Aorta (tissue), 4 donors: ENCODE results near the gene ALOX12B. TPM values are rescaled to one million over a fixed set of nuclear protein-coding genes. Genes with fewer than 3 reads are reported as not detected.

Experiments
- microRNA-seq, 2 donors: library from miRNA; unstranded; fragments of <30 nt; microRNA quantifications; one replicate each; pipeline ENCODE4 v1.2.0, GENCODE V29; 2020
- polyA plus RNA-seq, 2 donors: library from polyadenylated mRNA; stranded (reverse); fragments of 200-250 nt; gene quantifications; one replicate each; pipeline ENCODE4 v1.2.3, GENCODE V29; 2013
- total RNA-seq, 2 donors: library from RNA; stranded (reverse); fragmentation: NEBNext Ultra II Directional; extraction: Animal tissue kit (Norgen Biotek cat#: 25700); gene quantifications; one replicate each; pipeline ENCODE4 v1.2.1, GENCODE V29; 2021
- donor health status: healthy with polysubstance abuse.
- donor health status: Bipolar disorder and iron deficiency.
- donor health status: DM: no; HTN: no; CAD: no.
- donor health status: DM: yes; HTN: yes; CAD: no.

Gene ALOX12B
- total and polyA plus RNA-seq, 4 donors, result 0.25 TPM; not detected in 3

Small RNA genes lying within 50 kb of the gene (microRNA-seq; reads per million reads assigned to microRNA genes)
- gene MIR4314, result 0 reads per million in 2 donors

Other genes with a start within 250 kb of the ALOX12B start
- 10 to 100 TPM; 16.0 to 28.6 TPM for gene TMEM88, start 232.7 kb downstream of the ALOX12B start, total RNA-seq
- gene TMEM88, start 232.7 kb downstream of the ALOX12B start, polyA plus RNA-seq, result 1 to 10 TPM in 1 of 2 donors, not detected in 1; 4.5 TPM
- gene NAA38, start 230.2 kb downstream of the ALOX12B start, total RNA-seq, result 10 to 100 TPM; 44.1 to 47.4 TPM
- gene NAA38, start 230.2 kb downstream of the ALOX12B start, polyA plus RNA-seq, result 100 to 1,000 TPM; 111 to 143 TPM
- 10 to 100 TPM; 10.5 to 12.5 TPM for gene CYB5D1, start 229.7 kb downstream of the ALOX12B start, total RNA-seq
- 1 to 10 TPM; 6.1 to 8.2 TPM for gene CYB5D1, start 229.7 kb downstream of the ALOX12B start, polyA plus RNA-seq
- gene CHD3, start 198.9 kb downstream of the ALOX12B start, total RNA-seq, result 100 to 1,000 TPM in 1 of 2 donors, 10 to 100 TPM in 1; 73.1 to 125 TPM
- gene CHD3, start 198.9 kb downstream of the ALOX12B start, polyA plus RNA-seq, result 100 to 1,000 TPM in 1 of 2 donors, 10 to 100 TPM in 1; 88.8 to 119 TPM
- gene RNF227, start 171.4 kb downstream of the ALOX12B start, total RNA-seq, result 1 to 10 TPM; 1.9 to 3.0 TPM
- gene RNF227, start 171.4 kb downstream of the ALOX12B start, polyA plus RNA-seq, result 1 to 10 TPM in 1 of 2 donors, under 1 TPM in 1; 0.50 to 1.9 TPM
- gene KCNAB3, start 157.9 kb downstream of the ALOX12B start, total RNA-seq, result 1 to 10 TPM in 1 of 2 donors, under 1 TPM in 1; 0.62 to 1.9 TPM
- gene KCNAB3, start 157.9 kb downstream of the ALOX12B start, polyA plus RNA-seq, result 1 to 10 TPM in 1 of 2 donors, under 1 TPM in 1; 0.38 to 1.2 TPM
- 100 to 1,000 TPM in 1 of 2 donors, 10 to 100 TPM in 1; 70.3 to 101 TPM for gene TRAPPC1, start 155.8 kb downstream of the ALOX12B start, total RNA-seq
- 100 to 1,000 TPM in 1 of 2 donors, 10 to 100 TPM in 1; 93.5 to 126 TPM for gene TRAPPC1, start 155.8 kb downstream of the ALOX12B start, polyA plus RNA-seq
- gene CNTROB, start 155.5 kb downstream of the ALOX12B start, total RNA-seq, result 10 to 100 TPM; 18.3 to 29.2 TPM
- gene CNTROB, start 155.5 kb downstream of the ALOX12B start, polyA plus RNA-seq, result 10 to 100 TPM in 1 of 2 donors, 1 to 10 TPM in 1; 6.0 to 39.1 TPM
- not detected for gene GUCY2D, start 85.1 kb downstream of the ALOX12B start, total RNA-seq
- not detected for gene GUCY2D, start 85.1 kb downstream of the ALOX12B start, polyA plus RNA-seq
- 1 to 10 TPM in 1 of 2 donors, under 1 TPM in 1; 0.15 to 1.0 TPM for gene ALOX15B, start 48.7 kb downstream of the ALOX12B start, total RNA-seq
- gene ALOX15B, start 48.7 kb downstream of the ALOX12B start, polyA plus RNA-seq, result 1 to 10 TPM in 1 of 2 donors, under 1 TPM in 1; 0.26 to 2.0 TPM
- gene ALOXE3, start 30.8 kb upstream of the ALOX12B start, total RNA-seq, result not detected
- not detected for gene ALOXE3, start 30.8 kb upstream of the ALOX12B start, polyA plus RNA-seq
- under 1 TPM; 0.19 to 0.30 TPM for gene HES7, start 36.4 kb upstream of the ALOX12B start, total RNA-seq
- gene HES7, start 36.4 kb upstream of the ALOX12B start, polyA plus RNA-seq, result 1 to 10 TPM in 1 of 2 donors, not detected in 1; 1.6 TPM
- 100 to 1,000 TPM; 100 to 297 TPM for gene PER1, start 64.7 kb upstream of the ALOX12B start, total RNA-seq
- 100 to 1,000 TPM in 1 of 2 donors, 10 to 100 TPM in 1; 34.3 to 246 TPM for gene PER1, start 64.7 kb upstream of the ALOX12B start, polyA plus RNA-seq
- 10 to 100 TPM; 73.4 to 80.8 TPM for gene VAMP2, start 75.2 kb upstream of the ALOX12B start, total RNA-seq
- gene VAMP2, start 75.2 kb upstream of the ALOX12B start, polyA plus RNA-seq, result 100 to 1,000 TPM in 1 of 2 donors, 10 to 100 TPM in 1; 59.7 to 105 TPM
- 10 to 100 TPM in 1 of 2 donors, 1 to 10 TPM in 1; 8.9 to 12.3 TPM for gene TMEM107, start 88.7 kb upstream of the ALOX12B start, total RNA-seq
- gene TMEM107, start 88.7 kb upstream of the ALOX12B start, polyA plus RNA-seq, result 10 to 100 TPM in 1 of 2 donors, 1 to 10 TPM in 1; 9.9 to 20.9 TPM
- gene BORCS6, start 102.5 kb upstream of the ALOX12B start, total RNA-seq, result 1 to 10 TPM; 5.2 to 8.0 TPM
- 1 to 10 TPM; 6.4 to 9.4 TPM for gene BORCS6, start 102.5 kb upstream of the ALOX12B start, polyA plus RNA-seq
- gene AURKB, start 122.9 kb upstream of the ALOX12B start, total RNA-seq, result 1 to 10 TPM in 1 of 2 donors, under 1 TPM in 1; 0.81 to 3.1 TPM
- not detected for gene AURKB, start 122.9 kb upstream of the ALOX12B start, polyA plus RNA-seq
- gene CTC1, start 160.3 kb upstream of the ALOX12B start, total RNA-seq, result 10 to 100 TPM; 43.3 to 59.2 TPM
- 10 to 100 TPM in 1 of 2 donors, 1 to 10 TPM in 1; 4.6 to 36.4 TPM for gene CTC1, start 160.3 kb upstream of the ALOX12B start, polyA plus RNA-seq
- gene PFAS, start 161.6 kb upstream of the ALOX12B start, total RNA-seq, result 10 to 100 TPM; 21.3 to 25.4 TPM
- 1 to 10 TPM; 1.4 to 8.3 TPM for gene PFAS, start 161.6 kb upstream of the ALOX12B start, polyA plus RNA-seq
- 10 to 100 TPM; 20.3 to 21.7 TPM for gene RANGRF, start 201.0 kb upstream of the ALOX12B start, total RNA-seq
- gene RANGRF, start 201.0 kb upstream of the ALOX12B start, polyA plus RNA-seq, result 10 to 100 TPM; 28.7 to 53.7 TPM
- gene SLC25A35, start 207.7 kb upstream of the ALOX12B start, total RNA-seq, result 1 to 10 TPM; 3.0 to 4.8 TPM
- 1 to 10 TPM; 1.0 to 6.6 TPM for gene SLC25A35, start 207.7 kb upstream of the ALOX12B start, polyA plus RNA-seq
- 10 to 100 TPM; 18.6 to 36.5 TPM for gene ARHGEF15, start 222.5 kb upstream of the ALOX12B start, total RNA-seq
- 1 to 10 TPM in 1 of 2 donors, under 1 TPM in 1; 0.75 to 2.1 TPM for gene ARHGEF15, start 222.5 kb upstream of the ALOX12B start, polyA plus RNA-seq